Lower leg skin (tissue), 3 donors: ENCODE measurements around the gene ATAD3C.
"Not testable (repeated sequence)": the region's sequence is repeated elsewhere in the genome, so short reads cannot be mapped to it uniquely, and the experiment has no call there.

Experiments
- POLR2A ChIP-seq, 2 donors: fragments of 450-650 bp; IDR thresholded peaks; one replicate each; pipeline ENCODE4 v1.6.1; 2016 to 2017; ENCODE audit warnings: antibody characterized with exemption in 2 of 2, mild to moderate bottlenecking in 1 of 2, moderate library complexity in 1 of 2
- TF ChIP-seq, protein P1 (sequence below), 3 donors: fragments of 450-650 bp; IDR thresholded peaks; one replicate each; pipeline ENCODE4 v1.5.1; 2016; ENCODE audit warnings: antibody characterized with exemption in 3 of 3, mild to moderate bottlenecking in 3 of 3, moderate library complexity in 2 of 3

DNA sequence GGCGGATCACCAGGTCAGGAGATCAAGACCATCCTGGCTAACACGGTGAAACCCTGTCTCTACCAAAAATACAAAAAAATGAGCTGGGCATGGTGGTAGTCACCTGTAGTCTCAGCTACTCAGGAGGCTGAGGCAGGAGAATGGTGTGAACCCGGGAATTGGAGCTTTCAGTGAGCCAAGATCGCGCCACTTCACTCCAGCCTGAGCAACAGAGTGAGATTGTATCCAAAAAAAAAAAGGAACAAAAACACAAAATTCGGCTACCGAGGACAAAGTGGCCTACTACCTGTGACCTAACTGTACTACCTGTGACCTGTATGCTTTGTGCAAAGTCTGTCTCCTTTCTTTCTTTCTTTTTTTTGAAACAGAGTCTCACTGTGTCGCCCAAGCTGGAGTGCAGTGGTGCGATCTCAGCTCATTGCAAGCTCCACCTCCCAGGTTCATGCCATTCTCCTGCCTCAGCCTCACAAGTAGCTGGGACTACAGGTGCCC, 46.5 kb upstream of the ATAD3C start:
- TF ChIP-seq, protein P1, sequence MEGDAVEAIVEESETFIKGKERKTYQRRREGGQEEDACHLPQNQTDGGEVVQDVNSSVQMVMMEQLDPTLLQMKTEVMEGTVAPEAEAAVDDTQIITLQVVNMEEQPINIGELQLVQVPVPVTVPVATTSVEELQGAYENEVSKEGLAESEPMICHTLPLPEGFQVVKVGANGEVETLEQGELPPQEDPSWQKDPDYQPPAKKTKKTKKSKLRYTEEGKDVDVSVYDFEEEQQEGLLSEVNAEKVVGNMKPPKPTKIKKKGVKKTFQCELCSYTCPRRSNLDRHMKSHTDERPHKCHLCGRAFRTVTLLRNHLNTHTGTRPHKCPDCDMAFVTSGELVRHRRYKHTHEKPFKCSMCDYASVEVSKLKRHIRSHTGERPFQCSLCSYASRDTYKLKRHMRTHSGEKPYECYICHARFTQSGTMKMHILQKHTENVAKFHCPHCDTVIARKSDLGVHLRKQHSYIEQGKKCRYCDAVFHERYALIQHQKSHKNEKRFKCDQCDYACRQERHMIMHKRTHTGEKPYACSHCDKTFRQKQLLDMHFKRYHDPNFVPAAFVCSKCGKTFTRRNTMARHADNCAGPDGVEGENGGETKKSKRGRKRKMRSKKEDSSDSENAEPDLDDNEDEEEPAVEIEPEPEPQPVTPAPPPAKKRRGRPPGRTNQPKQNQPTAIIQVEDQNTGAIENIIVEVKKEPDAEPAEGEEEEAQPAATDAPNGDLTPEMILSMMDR (IDR thresholded peaks at IDR 0.05), result not testable (repeated sequence)
- not testable (repeated sequence) for TF ChIP-seq POLR2A (IDR thresholded peaks at IDR 0.05)
